Osteocyte (in vitro differentiated cells): Measurements from ENCODE around the gene DMD. TPM values are rescaled to one million over a fixed set of nuclear protein-coding genes. Genes with fewer than 3 reads are reported as not detected.

Experiments used
- DNase-seq: peaks from one replicate; pipeline ENCODE4 v3.0.0; 2021; ENCODE audit warnings: mixed read lengths; ENCODE audit not compliant: unreplicated experiment; ENCODE audit errors: extremely low spot score
- H3K27ac Mint-ChIP-seq: one replicate; pipeline ENCODE4 v1.8.0; 2021; ENCODE audit warnings: mild to moderate bottlenecking, mixed read lengths; ENCODE audit not compliant: unreplicated experiment
- H3K27me3 Mint-ChIP-seq: one replicate; pipeline ENCODE4 v1.8.0; 2021; ENCODE audit warnings: mixed read lengths; ENCODE audit not compliant: unreplicated experiment
- H3K36me3 Mint-ChIP-seq: one replicate; pipeline ENCODE4 v1.8.0; 2021; ENCODE audit warnings: mixed read lengths; ENCODE audit not compliant: unreplicated experiment
- H3K4me1 Mint-ChIP-seq: one replicate; pipeline ENCODE4 v1.8.0; 2021; ENCODE audit warnings: mixed read lengths; ENCODE audit not compliant: unreplicated experiment
- H3K4me3 Mint-ChIP-seq: one replicate; pipeline ENCODE4 v1.8.0; 2021; ENCODE audit warnings: mild to moderate bottlenecking, moderate library complexity, mixed read lengths; ENCODE audit not compliant: unreplicated experiment
- H3K9me3 Mint-ChIP-seq: one replicate; pipeline ENCODE4 v1.8.0; 2021; ENCODE audit warnings: mixed read lengths; ENCODE audit not compliant: unreplicated experiment
- total RNA-seq: library from RNA; stranded (reverse); gene quantifications from 2 replicates; pipeline ENCODE4 v1.2.1, GENCODE V29; 2021
- TF ChIP-seq, protein P1 (sequence below): fragments of 200-600 bp; sonication (generic); IDR thresholded peaks from 2 replicates; pipeline ENCODE4 v1.5.0; 2021; ENCODE audit warnings: antibody characterized with exemption, mild to moderate bottlenecking, moderate library complexity

DMD gene
- total RNA-seq, 1 donor from 2014 or later: 317 TPM

DNA sequence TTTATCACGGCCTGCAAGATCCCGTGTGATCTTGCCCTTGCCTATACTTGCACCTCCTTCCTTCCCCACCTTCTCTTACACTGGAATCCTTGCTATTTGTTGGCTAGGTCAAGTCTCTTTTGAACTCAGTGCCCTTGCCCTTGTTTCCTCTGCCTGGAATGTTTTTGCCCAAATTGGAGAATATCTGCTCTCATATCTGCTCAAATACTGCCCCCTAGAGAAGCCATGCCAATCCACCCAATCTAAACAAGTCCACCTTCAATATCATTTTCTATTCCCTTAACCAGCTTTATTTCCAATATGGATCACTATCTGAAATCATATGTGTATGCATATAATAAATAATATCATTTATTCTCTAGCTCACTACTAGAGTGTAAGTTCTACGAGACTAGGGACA is 1095.3 kb downstream of the DMD start:
- Mint-ChIP-seq H3K27ac (no peak overlapping the region), H3K27me3 (no peaks in the 10 kb centered on the region), H3K4me3 (no peak overlapping the region), H3K36me3 (no peaks in the 10 kb centered on the region), H3K9me3 (no peaks in the 10 kb centered on the region), H3K4me1 (no peaks in the 10 kb centered on the region)
- TF ChIP-seq, protein P1, sequence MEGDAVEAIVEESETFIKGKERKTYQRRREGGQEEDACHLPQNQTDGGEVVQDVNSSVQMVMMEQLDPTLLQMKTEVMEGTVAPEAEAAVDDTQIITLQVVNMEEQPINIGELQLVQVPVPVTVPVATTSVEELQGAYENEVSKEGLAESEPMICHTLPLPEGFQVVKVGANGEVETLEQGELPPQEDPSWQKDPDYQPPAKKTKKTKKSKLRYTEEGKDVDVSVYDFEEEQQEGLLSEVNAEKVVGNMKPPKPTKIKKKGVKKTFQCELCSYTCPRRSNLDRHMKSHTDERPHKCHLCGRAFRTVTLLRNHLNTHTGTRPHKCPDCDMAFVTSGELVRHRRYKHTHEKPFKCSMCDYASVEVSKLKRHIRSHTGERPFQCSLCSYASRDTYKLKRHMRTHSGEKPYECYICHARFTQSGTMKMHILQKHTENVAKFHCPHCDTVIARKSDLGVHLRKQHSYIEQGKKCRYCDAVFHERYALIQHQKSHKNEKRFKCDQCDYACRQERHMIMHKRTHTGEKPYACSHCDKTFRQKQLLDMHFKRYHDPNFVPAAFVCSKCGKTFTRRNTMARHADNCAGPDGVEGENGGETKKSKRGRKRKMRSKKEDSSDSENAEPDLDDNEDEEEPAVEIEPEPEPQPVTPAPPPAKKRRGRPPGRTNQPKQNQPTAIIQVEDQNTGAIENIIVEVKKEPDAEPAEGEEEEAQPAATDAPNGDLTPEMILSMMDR: peak; percentile 34
- DNase-seq: no peak

DNA sequence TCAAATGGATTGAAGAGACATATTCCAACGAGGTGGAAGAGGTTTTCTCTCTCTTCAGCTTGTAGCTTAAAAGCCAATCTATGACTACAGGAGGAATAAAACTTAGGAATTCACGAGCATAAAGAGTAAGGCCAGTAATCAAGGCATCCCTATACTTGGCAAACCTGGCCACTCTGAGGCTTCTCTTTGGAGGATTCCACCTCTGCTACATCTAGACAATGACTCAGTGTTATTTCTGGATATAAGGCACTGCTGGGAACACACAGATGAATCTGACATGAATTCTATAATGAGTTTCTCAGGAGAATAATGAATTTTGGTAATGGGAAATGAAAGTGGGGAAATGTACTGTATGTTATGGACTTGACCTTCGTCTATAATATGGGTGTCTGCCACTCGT is 1123.7 kb downstream of the DMD start:
- Mint-ChIP-seq H3K9me3 (peaks cover 4% of the 10 kb centered on the region), H3K36me3 (no peaks in the 10 kb centered on the region), H3K27me3 (no peaks in the 10 kb centered on the region), H3K4me1 (no peaks in the 10 kb centered on the region), H3K4me3 (no peak overlapping the region), H3K27ac (no peak overlapping the region)
- DNase-seq: no peak
- TF ChIP-seq, protein P1: no peak

DNA sequence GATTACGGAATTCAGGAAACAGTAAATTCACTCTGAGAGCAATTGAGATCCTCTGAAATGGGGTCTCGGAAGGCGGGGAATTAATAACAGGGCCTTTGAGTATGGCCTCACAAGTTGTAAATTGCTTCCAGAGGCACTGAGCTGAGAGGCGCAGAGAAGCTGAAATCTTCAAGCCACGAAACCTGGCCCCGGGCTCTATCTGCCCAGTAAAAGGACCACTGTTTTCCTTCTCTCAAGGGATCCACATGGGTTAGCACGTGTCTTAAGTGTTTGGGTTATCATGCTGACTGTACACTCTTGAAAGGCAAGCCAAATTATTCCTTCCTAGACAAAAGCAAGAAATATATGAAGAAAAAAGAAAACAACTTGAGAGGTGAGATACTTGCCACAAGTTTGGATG is 1126.6 kb downstream of the DMD start:
- no peak for DNase-seq
- Mint-ChIP-seq H3K4me3 (no peak overlapping the region), H3K27ac (no peak overlapping the region)

DNA sequence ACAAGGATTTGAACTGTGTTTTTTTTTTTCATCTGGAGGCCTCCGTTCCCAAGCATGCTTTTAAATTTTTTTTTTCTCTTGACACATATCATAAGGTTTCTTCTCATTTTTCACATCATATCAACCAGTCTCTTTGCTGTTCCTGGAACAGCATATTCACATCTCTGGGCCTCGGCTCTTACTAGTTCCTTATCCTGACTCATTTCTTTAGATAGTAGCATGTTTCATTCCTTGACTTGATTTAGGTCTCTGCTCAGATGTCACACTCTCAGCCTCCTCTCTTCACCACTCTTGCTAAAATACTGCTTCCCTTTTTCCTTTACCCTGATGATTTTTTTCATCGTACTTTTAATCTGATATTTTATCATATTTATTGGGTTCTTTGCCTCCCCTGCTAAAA is 1163.1 kb downstream of the DMD start:
- DNase-seq: no peak
- Mint-ChIP-seq H3K36me3 (no peaks in the 10 kb centered on the region), H3K4me3 (no peak overlapping the region), H3K27ac (no peak overlapping the region), H3K9me3 (peaks cover 10% of the 10 kb centered on the region), H3K27me3 (peaks cover 3% of the 10 kb centered on the region), H3K4me1 (no peaks in the 10 kb centered on the region)
- TF ChIP-seq, protein P1: no peak

More for the DNA sequence above, 1126.6 kb downstream of the DMD start:
- TF ChIP-seq, protein P1: no peak
- Mint-ChIP-seq H3K9me3 (peaks cover 4% of the 10 kb centered on the region), H3K27me3 (no peaks in the 10 kb centered on the region), H3K36me3 (no peaks in the 10 kb centered on the region), H3K4me1 (no peaks in the 10 kb centered on the region)

DNA sequence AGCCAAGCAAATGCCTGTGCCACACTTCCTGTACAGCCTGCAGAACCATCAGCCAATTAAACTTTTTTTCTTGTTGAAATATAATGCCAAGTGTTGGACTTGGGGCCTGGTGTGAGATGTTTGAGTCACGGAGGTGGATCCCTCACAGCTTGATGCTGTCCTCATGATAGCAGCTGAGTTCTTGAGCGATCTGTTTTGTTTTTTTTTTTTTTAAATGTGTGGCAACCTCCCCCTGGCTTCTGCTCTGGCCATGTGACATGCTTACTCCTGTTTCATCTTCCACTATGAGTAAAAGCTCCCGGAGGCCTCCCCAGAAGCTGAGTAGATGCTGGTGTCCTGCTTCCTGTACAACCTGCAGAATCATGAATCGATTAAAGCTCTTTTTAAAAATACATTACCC is 1166.2 kb downstream of the DMD start:
- H3K36me3 Mint-ChIP-seq: no peaks in the 10 kb centered on the region

More for the DNA sequence above, 1166.2 kb downstream of the DMD start:
- no peak for DNase-seq
- TF ChIP-seq, protein P1: no peak
- Mint-ChIP-seq H3K9me3 (peaks cover 13% of the 10 kb centered on the region), H3K4me1 (no peaks in the 10 kb centered on the region), H3K4me3 (no peak overlapping the region), H3K27me3 (no peaks in the 10 kb centered on the region), H3K27ac (no peak overlapping the region)
